ENCODE results near the gene PCDH7. TPM values are rescaled to one million over a fixed set of nuclear protein-coding genes. Genes with fewer than 3 reads are reported as not detected.

The PCDH7 gene
- total RNA-seq, 6 experiments from 2014 or later = 0.02 to 1.1 (median 0.23) TPM; not detected in 1

DNA sequence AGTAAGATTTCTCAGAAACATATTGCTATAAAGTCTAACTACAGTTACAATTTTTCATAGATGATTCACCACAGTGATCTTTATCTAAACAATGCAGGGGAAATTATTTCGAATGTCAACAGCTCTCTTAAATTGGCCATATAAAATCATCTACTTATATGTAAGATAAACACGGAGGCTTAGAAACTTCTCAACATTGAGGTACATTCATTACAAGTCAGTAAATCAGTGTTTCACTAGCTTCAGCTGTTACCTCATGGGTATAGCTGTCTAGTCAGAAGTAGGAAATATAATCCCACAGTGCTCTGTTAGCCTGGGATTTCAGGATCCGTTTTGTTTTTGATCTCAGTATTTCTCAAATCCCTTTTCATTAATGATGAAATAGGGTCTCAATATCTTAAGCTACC, 43.2 kb downstream of the PCDH7 start:
- DNase-seq = no peak
- TF ChIP-seq CTCF (IDR thresholded peaks at IDR 0.05) = no peak
- Mint-ChIP-seq H3K4me3 (no peak overlapping the region), H3K36me3 (ENCODE audit: low read depth) (no peaks in the 10 kb centered on the region), H3K9me3 (no peaks in the 10 kb centered on the region), H3K27me3 (ENCODE audit: insufficient read depth) (peaks cover 1% of the 10 kb centered on the region; the same call in 1 of the 2 replicates), H3K4me1 (ENCODE audit: low read depth) (no peaks in the 10 kb centered on the region), H3K27ac (no peak overlapping the region)

DNA sequence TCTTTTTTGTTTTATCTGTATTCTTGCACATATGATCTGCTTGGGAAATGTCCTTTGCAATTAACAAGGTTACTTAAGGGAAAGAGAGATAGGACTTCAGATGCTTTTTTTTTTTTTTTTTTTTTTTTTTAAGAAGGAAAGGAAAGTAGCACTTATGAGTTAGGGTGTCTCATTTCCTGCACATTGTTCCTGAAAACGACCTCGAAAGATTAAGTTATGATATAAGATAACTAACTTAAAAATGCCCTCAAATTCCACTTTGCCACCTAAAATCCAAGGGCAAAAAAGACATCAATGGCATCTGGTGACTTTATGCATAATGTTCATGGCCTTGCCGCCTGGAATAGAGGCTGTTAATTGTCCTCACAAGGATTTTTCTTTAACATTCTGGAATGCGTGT, 44.9 kb downstream of the PCDH7 start:
- Mint-ChIP-seq H3K36me3 (ENCODE audit: low read depth) (no peaks in the 10 kb centered on the region), H3K4me1 (ENCODE audit: low read depth) (no peaks in the 10 kb centered on the region), H3K4me3 (no peak overlapping the region), H3K27me3 (ENCODE audit: insufficient read depth) (peaks cover 1% of the 10 kb centered on the region; the same call in 1 of the 2 replicates), H3K9me3 (no peaks in the 10 kb centered on the region), H3K27ac (no peak overlapping the region)
- DNase-seq = no peak
- no peak for TF ChIP-seq CTCF (IDR thresholded peaks at IDR 0.05)

DNA sequence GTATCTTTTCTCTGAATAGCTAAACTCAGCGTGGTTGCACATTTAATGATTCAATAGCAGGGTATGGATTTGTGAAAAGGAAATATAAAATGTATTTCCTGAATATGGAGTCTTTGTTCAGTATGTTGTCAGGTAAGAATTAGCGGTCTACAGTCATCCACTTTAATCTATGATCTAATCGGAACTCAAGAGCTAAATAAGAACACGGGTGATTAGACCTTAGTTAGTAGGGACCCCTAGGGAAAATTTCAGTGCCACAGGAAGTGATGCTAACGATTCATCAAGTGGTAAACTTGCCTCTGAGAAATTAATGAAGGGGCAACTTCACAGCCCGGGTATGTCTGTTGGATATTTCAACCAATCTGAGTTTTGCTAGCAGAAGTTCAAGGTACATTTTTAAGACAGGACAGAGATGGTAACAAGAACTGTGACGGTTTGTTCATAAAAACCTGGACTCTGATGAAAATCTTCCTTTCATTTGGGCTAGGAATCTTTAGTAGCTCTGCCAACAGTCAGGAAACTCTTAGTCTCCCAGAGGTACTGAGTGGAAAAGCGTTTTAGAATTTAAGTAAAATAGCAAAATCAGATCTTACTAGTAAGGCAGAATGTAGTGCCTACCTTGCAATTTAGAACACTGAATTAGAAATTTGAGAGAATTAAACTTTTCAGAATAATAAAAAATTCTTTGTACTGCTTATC, 47.1 kb downstream of the PCDH7 start:
- Mint-ChIP-seq H3K4me3 (no peak overlapping the region), H3K9me3 (no peaks in the 10 kb centered on the region), H3K27ac (no peak overlapping the region), H3K36me3 (ENCODE audit: low read depth) (no peaks in the 10 kb centered on the region), H3K27me3 (ENCODE audit: insufficient read depth) (no peaks in the 10 kb centered on the region; the same call in 1 of the 2 replicates), H3K4me1 (ENCODE audit: low read depth) (no peaks in the 10 kb centered on the region)
- no peak for TF ChIP-seq CTCF (IDR thresholded peaks at IDR 0.05)
- no peak for DNase-seq

DNA sequence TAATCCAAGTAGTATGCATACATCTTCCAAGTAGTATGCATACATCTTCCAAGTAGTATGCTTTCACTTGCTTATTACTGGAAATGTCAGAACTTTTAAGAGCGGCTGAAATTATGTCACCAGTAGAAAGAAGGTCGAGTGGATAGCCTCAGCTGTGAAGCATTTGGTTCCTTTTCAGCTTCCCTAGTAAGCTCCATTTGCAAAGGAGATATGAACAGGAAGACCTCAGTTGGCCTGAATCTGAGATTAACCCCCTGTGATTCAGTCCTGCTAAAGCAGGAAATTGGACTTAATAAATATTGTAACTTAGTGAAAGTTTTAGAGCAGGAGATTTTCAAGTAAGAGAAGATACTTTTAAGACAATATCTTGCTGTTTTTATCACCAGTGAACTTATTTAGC, 48.1 kb downstream of the PCDH7 start:
- no peaks in the 10 kb centered on the region for H3K36me3 Mint-ChIP-seq (ENCODE audit: low read depth)
- no peak for TF ChIP-seq CTCF (IDR thresholded peaks at IDR 0.05)
- no peaks in the 10 kb centered on the region for H3K9me3 Mint-ChIP-seq
- no peaks in the 10 kb centered on the region; the same call in 1 of the 2 replicates for H3K27me3 Mint-ChIP-seq (ENCODE audit: insufficient read depth)
- no peak overlapping the region for H3K27ac Mint-ChIP-seq
- no peak overlapping the region for H3K4me3 Mint-ChIP-seq
- no peaks in the 10 kb centered on the region for H3K4me1 Mint-ChIP-seq (ENCODE audit: low read depth)
- no peak for DNase-seq

GRCh38 chr4:30769093-30769492, 48.9 kb downstream of the PCDH7 start:
- Mint-ChIP-seq H3K9me3 (no peaks in the 10 kb centered on the region), H3K4me3 (no peak overlapping the region), H3K4me1 (ENCODE audit: low read depth) (no peaks in the 10 kb centered on the region), H3K27me3 (ENCODE audit: insufficient read depth) (no peaks in the 10 kb centered on the region; the same call in 1 of the 2 replicates), H3K27ac (no peak overlapping the region), H3K36me3 (ENCODE audit: low read depth) (no peaks in the 10 kb centered on the region)
- TF ChIP-seq CTCF (IDR thresholded peaks at IDR 0.05) = no peak
- DNase-seq = no peak

All from HFFc6 (cell line).